ENCODE results near the gene LCE1C.

GRCh38 chr1:152758636-152759035 is 47.8 kb downstream of the LCE1C start:
- no peak for TF ChIP-seq POLR2A (IDR thresholded peaks at IDR 0.05)
- no peak for TF ChIP-seq CTCF (IDR thresholded peaks at IDR 0.05)

Measured in body of pancreas (tissue), 4 donors.